GM23338 (cell line): ENCODE data around the gene FANK1. TPM values are rescaled to one million over a fixed set of nuclear protein-coding genes. Genes with fewer than 3 reads are reported as not detected.

Experiments used
- ATAC-seq: fragments of 200-7000 bp; cut with Tn5 transposase; 3 replicates; pipeline ENCODE4 v1.9.1; 2020
- DNase-seq: peaks from one replicate; pipeline ENCODE4 v3.0.0-alpha.2; 2015; ENCODE audit warnings: low spot score
- H2AFZ ChIP-seq: fragments of 200-600 bp; sonication (generic); 2 replicates; pipeline ENCODE4 v1.8.0; 2016; ENCODE audit warnings: antibody characterized with exemption, mild to moderate bottlenecking, moderate library complexity
- H3F3A ChIP-seq: fragments of 200-600 bp; sonication (generic); replicated peaks from 2 replicates; pipeline ENCODE4 v1.8.0; 2017; ENCODE audit warnings: antibody characterized with exemption, mixed run types, low read depth
- H3K27ac ChIP-seq: fragments of 200-600 bp; sonication (generic); 2 replicates; pipeline ENCODE4 v1.6.1; 2016; ENCODE audit warnings: low read depth
- H3K27me3 ChIP-seq: fragments of 200-600 bp; sonication (generic); 2 replicates; pipeline ENCODE4 v1.8.0; 2016; ENCODE audit warnings: mild to moderate bottlenecking, mixed run types, moderate library complexity; ENCODE audit not compliant: insufficient read depth
- H3K36me3 ChIP-seq: fragments of 200-600 bp; sonication (generic); 2 replicates; pipeline ENCODE4 v1.8.0; 2016; ENCODE audit warnings: mild to moderate bottlenecking; ENCODE audit not compliant: insufficient read depth
- H3K4me1 ChIP-seq: fragments of 200-600 bp; sonication (generic); 2 replicates; pipeline ENCODE4 v1.8.0; 2016; ENCODE audit warnings: mild to moderate bottlenecking, moderate library complexity; ENCODE audit not compliant: insufficient read depth
- H3K4me2 ChIP-seq: fragments of 200-600 bp; sonication (generic); 2 replicates; pipeline ENCODE4 v1.7.1; 2017; ENCODE audit warnings: mixed run types
- H3K4me3 ChIP-seq: fragments of 200-600 bp; sonication (generic); 2 replicates; pipeline ENCODE4 v1.6.1; 2016; ENCODE audit warnings: mixed run types
- H3K79me2 ChIP-seq: fragments of 200-600 bp; sonication (generic); replicated peaks from 2 replicates; pipeline ENCODE4 v1.8.0; 2017; ENCODE audit warnings: mild to moderate bottlenecking; ENCODE audit not compliant: insufficient read depth
- H3K9me2 ChIP-seq: fragments of 200-600 bp; sonication (generic); 2 replicates; pipeline ENCODE4 v1.8.0; 2017; ENCODE audit not compliant: insufficient read depth
- H4K20me1 ChIP-seq: fragments of 200-600 bp; sonication (generic); replicated peaks from 2 replicates; pipeline ENCODE4 v1.8.0; 2017; ENCODE audit warnings: mild to moderate bottlenecking; ENCODE audit not compliant: insufficient read depth
- H3K27ac Mint-ChIP-seq: 2 replicates; pipeline ENCODE4 v1.8.0; 2020; ENCODE audit warnings: inconsistent platforms, mild to moderate bottlenecking, moderate library complexity, mixed read lengths
- H3K27me3 Mint-ChIP-seq: 3 replicates; pipeline ENCODE4 v1.8.0; 2022; ENCODE audit warnings: low read depth, mild to moderate bottlenecking, moderate library complexity, mixed read lengths, inconsistent platforms; ENCODE audit not compliant: insufficient read depth, poor library complexity
- H3K36me3 Mint-ChIP-seq: 3 replicates; pipeline ENCODE4 v1.8.0; 2021; ENCODE audit warnings: low read depth, mild to moderate bottlenecking, inconsistent platforms, moderate library complexity, mixed read lengths
- H3K4me1 Mint-ChIP-seq: 3 replicates; pipeline ENCODE4 v1.8.0; 2020; ENCODE audit warnings: mild to moderate bottlenecking, inconsistent platforms, mixed read lengths
- H3K4me3 Mint-ChIP-seq: 3 replicates; pipeline ENCODE4 v1.8.0; 2021; ENCODE audit warnings: moderate library complexity, mild to moderate bottlenecking, inconsistent platforms, mixed read lengths
- H3K9me3 Mint-ChIP-seq: 3 replicates; pipeline ENCODE4 v1.8.0; 2020; ENCODE audit warnings: moderate library complexity, mild to moderate bottlenecking, inconsistent platforms, mixed read lengths
- CREB1 ChIP-seq: fragments of 250-450 bp; sonication (Bioruptor Pico); IDR thresholded peaks from 2 replicates; pipeline ENCODE4 v1.5.0; 2020; ENCODE audit warnings: low read depth, mild to moderate bottlenecking, moderate library complexity
- EZH2 ChIP-seq: fragments of 200-600 bp; sonication (generic); IDR thresholded peaks from one replicate; pipeline ENCODE4 v1.8.0; 2017; ENCODE audit warnings: antibody characterized with exemption, mild to moderate bottlenecking, low read depth; ENCODE audit not compliant: unreplicated experiment
- EZH2phosphoT487 ChIP-seq: fragments of 200-600 bp; sonication (generic); IDR thresholded peaks from one replicate; pipeline ENCODE4 v1.8.1; 2018; ENCODE audit warnings: antibody characterized with exemption; ENCODE audit not compliant: unreplicated experiment
- JUNB ChIP-seq: IDR thresholded peaks from one replicate; pipeline ENCODE4 v1.6.1; 2016; ENCODE audit warnings: antibody characterized with exemption; ENCODE audit not compliant: unreplicated experiment
- NANOG ChIP-seq: IDR thresholded peaks from 2 replicates; pipeline ENCODE4 v1.6.1; 2016; ENCODE audit warnings: antibody characterized with exemption, borderline replicate concordance
- POLR2AphosphoS5 ChIP-seq: IDR thresholded peaks from 2 replicates; pipeline ENCODE4 v1.6.1; 2016; ENCODE audit warnings: antibody characterized with exemption, low read depth
- STAT1 ChIP-seq: IDR thresholded peaks from one replicate; pipeline ENCODE4 v1.6.1; 2016; ENCODE audit warnings: antibody characterized with exemption; ENCODE audit not compliant: unreplicated experiment
- ZNF114 ChIP-seq: fragments of 250-450 bp; sonication (Bioruptor Pico); IDR thresholded peaks from 2 replicates; pipeline ENCODE4 v1.5.0; 2020; ENCODE audit warnings: mild to moderate bottlenecking, moderate library complexity
- ZNF331 ChIP-seq: fragments of 250-450 bp; sonication (Bioruptor Pico); IDR thresholded peaks from 2 replicates; pipeline ENCODE4 v1.5.0; 2020; ENCODE audit warnings: low read depth, mild to moderate bottlenecking, moderate library complexity
- polyA plus RNA-seq: library from polyadenylated mRNA; unstranded; fragments of >200 nt; fragmentation: Nextera tagmentation; extraction: Ambion mirVana; gene quantifications from 2 replicates; pipeline ENCODE4 v1.2.1, GENCODE V29; 2016
- total RNA-seq: library from RNA; depleted of rRNA; stranded (reverse); fragments of >200 nt; shearing (Covaris generic); gene quantifications from 2 replicates; pipeline ENCODE4 v1.2.3, GENCODE V29; 2014
- TF ChIP-seq, protein P1 (sequence below): fragments of 250-450 bp; sonication (Bioruptor Pico); IDR thresholded peaks from 2 replicates; pipeline ENCODE4 v1.5.0; 2020; ENCODE audit warnings: mild to moderate bottlenecking, moderate library complexity
- TF ChIP-seq, protein P2 (sequence below): IDR thresholded peaks from one replicate; pipeline ENCODE4 v1.6.1; 2018; ENCODE audit warnings: antibody characterized with exemption; ENCODE audit not compliant: unreplicated experiment
- TF ChIP-seq, protein P3 (sequence below), 2 experiments: fragments of 200-600 bp in 1 of 2; sonication (generic) in 1 of 2; conservative IDR thresholded peaks; 2 replicates each; pipeline versions ENCODE4 v1.5.1 to v1.6.1; 2016 to 2017; ENCODE audit warnings: antibody characterized with exemption in 2 of 2, low read depth in 2 of 2, mild to moderate bottlenecking in 2 of 2, moderate library complexity in 1 of 2
- TF ChIP-seq, protein P4 (sequence below): IDR thresholded peaks from 2 replicates; pipeline ENCODE4 v1.6.1; 2016; ENCODE audit warnings: antibody characterized with exemption

The FANK1 gene
- total and polyA plus RNA-seq, 2 experiments from 2014 or later: 0.37 to 0.69 TPM

DNA sequence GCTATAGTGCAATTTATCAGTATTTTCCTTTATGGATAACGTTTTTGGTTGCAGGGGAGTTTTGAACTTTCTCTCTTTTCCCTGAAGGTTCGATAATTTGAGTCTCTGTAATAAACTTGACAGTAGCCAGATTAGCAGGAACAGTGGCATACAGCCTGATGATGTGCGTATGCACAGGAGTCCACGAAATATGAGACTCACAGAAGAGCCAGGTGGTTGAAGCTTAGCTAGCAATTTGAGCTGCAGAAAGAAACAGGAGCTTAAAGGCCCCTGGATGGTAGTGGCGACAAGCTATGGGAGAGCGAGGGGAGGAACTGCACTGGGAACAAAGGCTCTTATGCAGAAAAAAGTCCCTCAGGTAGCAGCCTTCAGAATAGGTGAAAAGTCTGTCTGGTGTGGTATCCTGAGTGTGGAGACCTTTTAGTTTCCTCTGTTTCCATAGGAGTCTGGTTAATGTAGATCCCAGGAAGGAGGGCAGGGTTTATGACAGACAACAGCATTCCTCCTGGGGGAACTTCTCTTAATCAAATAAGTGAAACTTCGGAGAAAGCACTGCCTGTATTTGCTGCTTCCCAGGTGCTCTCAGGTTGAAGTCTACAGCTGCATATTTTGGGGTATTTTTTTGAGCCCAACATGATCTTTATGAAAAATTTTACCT lies 32.7 kb downstream of the FANK1 start (continued):
- TF ChIP-seq, protein P1, sequence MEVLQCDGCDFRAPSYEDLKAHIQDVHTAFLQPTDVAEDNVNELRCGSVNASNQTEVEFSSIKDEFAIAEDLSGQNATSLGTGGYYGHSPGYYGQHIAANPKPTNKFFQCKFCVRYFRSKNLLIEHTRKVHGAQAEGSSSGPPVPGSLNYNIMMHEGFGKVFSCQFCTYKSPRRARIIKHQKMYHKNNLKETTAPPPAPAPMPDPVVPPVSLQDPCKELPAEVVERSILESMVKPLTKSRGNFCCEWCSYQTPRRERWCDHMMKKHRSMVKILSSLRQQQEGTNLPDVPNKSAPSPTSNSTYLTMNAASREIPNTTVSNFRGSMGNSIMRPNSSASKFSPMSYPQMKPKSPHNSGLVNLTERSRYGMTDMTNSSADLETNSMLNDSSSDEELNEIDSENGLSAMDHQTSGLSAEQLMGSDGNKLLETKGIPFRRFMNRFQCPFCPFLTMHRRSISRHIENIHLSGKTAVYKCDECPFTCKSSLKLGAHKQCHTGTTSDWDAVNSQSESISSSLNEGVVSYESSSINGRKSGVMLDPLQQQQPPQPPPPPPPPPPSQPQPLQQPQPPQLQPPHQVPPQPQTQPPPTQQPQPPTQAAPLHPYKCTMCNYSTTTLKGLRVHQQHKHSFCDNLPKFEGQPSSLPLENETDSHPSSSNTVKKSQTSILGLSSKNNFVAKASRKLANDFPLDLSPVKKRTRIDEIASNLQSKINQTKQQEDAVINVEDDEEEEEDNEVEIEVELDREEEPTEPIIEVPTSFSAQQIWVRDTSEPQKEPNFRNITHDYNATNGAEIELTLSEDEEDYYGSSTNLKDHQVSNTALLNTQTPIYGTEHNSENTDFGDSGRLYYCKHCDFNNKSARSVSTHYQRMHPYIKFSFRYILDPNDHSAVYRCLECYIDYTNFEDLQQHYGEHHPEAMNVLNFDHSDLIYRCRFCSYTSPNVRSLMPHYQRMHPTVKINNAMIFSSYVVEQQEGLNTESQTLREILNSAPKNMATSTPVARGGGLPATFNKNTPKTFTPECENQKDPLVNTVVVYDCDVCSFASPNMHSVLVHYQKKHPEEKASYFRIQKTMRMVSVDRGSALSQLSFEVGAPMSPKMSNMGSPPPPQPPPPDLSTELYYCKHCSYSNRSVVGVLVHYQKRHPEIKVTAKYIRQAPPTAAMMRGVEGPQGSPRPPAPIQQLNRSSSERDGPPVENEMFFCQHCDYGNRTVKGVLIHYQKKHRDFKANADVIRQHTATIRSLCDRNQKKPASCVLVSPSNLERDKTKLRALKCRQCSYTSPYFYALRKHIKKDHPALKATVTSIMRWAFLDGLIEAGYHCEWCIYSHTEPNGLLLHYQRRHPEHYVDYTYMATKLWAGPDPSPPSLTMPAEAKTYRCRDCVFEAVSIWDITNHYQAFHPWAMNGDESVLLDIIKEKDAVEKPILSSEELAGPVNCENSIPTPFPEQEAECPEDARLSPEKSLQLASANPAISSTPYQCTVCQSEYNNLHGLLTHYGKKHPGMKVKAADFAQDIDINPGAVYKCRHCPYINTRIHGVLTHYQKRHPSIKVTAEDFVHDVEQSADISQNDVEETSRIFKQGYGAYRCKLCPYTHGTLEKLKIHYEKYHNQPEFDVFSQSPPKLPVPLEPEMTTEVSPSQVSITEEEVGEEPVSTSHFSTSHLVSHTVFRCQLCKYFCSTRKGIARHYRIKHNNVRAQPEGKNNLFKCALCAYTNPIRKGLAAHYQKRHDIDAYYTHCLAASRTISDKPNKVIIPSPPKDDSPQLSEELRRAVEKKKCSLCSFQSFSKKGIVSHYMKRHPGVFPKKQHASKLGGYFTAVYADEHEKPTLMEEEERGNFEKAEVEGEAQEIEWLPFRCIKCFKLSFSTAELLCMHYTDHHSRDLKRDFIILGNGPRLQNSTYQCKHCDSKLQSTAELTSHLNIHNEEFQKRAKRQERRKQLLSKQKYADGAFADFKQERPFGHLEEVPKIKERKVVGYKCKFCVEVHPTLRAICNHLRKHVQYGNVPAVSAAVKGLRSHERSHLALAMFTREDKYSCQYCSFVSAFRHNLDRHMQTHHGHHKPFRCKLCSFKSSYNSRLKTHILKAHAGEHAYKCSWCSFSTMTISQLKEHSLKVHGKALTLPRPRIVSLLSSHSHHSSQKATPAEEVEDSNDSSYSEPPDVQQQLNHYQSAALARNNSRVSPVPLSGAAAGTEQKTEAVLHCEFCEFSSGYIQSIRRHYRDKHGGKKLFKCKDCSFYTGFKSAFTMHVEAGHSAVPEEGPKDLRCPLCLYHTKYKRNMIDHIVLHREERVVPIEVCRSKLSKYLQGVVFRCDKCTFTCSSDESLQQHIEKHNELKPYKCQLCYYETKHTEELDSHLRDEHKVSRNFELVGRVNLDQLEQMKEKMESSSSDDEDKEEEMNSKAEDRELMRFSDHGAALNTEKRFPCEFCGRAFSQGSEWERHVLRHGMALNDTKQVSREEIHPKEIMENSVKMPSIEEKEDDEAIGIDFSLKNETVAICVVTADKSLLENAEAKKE (CRISPR knock-in tag): no peak
- TF ChIP-seq, protein P2, sequence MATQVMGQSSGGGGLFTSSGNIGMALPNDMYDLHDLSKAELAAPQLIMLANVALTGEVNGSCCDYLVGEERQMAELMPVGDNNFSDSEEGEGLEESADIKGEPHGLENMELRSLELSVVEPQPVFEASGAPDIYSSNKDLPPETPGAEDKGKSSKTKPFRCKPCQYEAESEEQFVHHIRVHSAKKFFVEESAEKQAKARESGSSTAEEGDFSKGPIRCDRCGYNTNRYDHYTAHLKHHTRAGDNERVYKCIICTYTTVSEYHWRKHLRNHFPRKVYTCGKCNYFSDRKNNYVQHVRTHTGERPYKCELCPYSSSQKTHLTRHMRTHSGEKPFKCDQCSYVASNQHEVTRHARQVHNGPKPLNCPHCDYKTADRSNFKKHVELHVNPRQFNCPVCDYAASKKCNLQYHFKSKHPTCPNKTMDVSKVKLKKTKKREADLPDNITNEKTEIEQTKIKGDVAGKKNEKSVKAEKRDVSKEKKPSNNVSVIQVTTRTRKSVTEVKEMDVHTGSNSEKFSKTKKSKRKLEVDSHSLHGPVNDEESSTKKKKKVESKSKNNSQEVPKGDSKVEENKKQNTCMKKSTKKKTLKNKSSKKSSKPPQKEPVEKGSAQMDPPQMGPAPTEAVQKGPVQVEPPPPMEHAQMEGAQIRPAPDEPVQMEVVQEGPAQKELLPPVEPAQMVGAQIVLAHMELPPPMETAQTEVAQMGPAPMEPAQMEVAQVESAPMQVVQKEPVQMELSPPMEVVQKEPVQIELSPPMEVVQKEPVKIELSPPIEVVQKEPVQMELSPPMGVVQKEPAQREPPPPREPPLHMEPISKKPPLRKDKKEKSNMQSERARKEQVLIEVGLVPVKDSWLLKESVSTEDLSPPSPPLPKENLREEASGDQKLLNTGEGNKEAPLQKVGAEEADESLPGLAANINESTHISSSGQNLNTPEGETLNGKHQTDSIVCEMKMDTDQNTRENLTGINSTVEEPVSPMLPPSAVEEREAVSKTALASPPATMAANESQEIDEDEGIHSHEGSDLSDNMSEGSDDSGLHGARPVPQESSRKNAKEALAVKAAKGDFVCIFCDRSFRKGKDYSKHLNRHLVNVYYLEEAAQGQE: no peak
- TF ChIP-seq ZNF331: no peak

DNA sequence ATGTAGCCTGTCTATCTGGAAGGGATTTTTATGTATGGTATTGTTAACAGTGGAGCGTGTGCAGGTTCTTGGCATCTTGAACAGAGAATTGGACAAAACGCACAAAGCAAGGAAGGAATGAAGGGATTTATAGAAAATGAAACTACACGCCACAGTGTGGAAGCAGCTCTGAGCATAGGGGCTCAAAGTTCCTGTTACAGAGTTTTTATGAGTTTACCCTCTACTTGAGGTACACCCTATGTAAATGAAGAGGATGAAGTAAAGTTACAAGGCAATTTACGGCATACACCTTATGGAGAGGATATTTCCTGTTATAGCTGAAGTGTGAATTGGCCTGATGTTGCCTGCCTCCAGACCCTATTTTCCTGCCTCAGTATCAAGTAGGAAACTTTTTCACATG lies 33.3 kb downstream of the FANK1 start:
- H4K20me1 ChIP-seq: no peaks in the 10 kb centered on the region
- Mint-ChIP-seq H3K36me3 (no peaks in the 10 kb centered on the region), H3K4me1 (0 out of 3 replicates have a peak, but pooled peaks cover 2% of the 10 kb centered on the region), H3K27ac (no peak overlapping the region), H3K4me3 (no peak overlapping the region), H3K27me3 (no peaks in the 10 kb centered on the region), H3K9me3 (peaks cover 6% of the 10 kb centered on the region; the same call in 2 of the 3 replicates)
- no peaks in the 10 kb centered on the region for H3K36me3 ChIP-seq
- H3K9me2 ChIP-seq: peaks cover 3% of the 10 kb centered on the region; the same call in 1 of the 2 replicates
- no peak for ATAC-seq
- no peak overlapping the region for H3K4me3 ChIP-seq
- no peak overlapping the region for H3K27ac ChIP-seq
- H2AFZ ChIP-seq: no peak overlapping the region
- no peaks in the 10 kb centered on the region for H3K4me1 ChIP-seq
- no peaks in the 10 kb centered on the region for H3F3A ChIP-seq
- DNase-seq: no peak
- H3K27me3 ChIP-seq: no peaks in the 10 kb centered on the region
- no peak overlapping the region for H3K4me2 ChIP-seq
- no peaks in the 10 kb centered on the region for H3K79me2 ChIP-seq
- TF ChIP-seq STAT1 (no peak), ZNF331 (no peak), POLR2AphosphoS5 (no peak), CREB1 (no peak), EZH2 (no peak), ZNF114 (CRISPR knock-in tag) (no peak), EZH2phosphoT487 (no peak), JUNB (no peak), NANOG (no peak)
- TF ChIP-seq, protein P3, sequence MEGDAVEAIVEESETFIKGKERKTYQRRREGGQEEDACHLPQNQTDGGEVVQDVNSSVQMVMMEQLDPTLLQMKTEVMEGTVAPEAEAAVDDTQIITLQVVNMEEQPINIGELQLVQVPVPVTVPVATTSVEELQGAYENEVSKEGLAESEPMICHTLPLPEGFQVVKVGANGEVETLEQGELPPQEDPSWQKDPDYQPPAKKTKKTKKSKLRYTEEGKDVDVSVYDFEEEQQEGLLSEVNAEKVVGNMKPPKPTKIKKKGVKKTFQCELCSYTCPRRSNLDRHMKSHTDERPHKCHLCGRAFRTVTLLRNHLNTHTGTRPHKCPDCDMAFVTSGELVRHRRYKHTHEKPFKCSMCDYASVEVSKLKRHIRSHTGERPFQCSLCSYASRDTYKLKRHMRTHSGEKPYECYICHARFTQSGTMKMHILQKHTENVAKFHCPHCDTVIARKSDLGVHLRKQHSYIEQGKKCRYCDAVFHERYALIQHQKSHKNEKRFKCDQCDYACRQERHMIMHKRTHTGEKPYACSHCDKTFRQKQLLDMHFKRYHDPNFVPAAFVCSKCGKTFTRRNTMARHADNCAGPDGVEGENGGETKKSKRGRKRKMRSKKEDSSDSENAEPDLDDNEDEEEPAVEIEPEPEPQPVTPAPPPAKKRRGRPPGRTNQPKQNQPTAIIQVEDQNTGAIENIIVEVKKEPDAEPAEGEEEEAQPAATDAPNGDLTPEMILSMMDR (conservative IDR thresholded peaks at IDR 0.05; ENCODE audit: low read depth in 2 of 2): no peak
- TF ChIP-seq, protein P4, sequence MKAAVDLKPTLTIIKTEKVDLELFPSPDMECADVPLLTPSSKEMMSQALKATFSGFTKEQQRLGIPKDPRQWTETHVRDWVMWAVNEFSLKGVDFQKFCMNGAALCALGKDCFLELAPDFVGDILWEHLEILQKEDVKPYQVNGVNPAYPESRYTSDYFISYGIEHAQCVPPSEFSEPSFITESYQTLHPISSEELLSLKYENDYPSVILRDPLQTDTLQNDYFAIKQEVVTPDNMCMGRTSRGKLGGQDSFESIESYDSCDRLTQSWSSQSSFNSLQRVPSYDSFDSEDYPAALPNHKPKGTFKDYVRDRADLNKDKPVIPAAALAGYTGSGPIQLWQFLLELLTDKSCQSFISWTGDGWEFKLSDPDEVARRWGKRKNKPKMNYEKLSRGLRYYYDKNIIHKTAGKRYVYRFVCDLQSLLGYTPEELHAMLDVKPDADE: no peak
